ENCODE results near the gene LCLAT1.

LCLAT1 gene

DNA sequence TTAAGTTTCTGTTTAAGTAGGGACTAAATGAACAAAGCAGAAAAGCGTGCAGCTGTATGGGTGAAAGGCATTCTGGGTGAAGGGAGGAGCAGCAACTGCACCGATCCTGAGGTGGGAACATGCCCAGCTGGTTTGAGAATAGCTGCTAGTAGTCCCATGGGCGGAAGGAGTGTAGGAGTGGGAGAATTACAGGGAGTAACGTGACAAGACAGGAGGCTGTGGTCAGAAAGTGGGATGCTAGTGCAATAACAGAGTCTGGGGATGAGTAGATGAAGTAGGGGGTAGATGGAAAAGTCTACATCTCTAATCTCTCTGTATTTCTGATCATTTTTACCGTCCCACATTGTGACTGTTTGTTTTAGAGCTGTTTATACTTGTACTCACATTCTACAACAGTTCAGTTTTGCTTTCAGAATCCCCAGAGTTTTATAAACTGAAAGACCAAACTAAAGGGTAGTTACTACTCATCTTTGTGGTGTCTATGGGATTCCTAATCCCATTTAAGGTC, 118.9 kb downstream of the LCLAT1 start:
- H3K4me1 ChIP-seq (ENCODE audit: control insufficient read depth, insufficient read depth, low read length), result no peaks in the 10 kb centered on the region
- no peak overlapping the region for H3K27ac ChIP-seq (ENCODE audit: low read length)
- no peak overlapping the region for H3K9ac ChIP-seq (ENCODE audit: low read length in 2 of 2)
- no peaks in the 10 kb centered on the region for H3K36me3 ChIP-seq (ENCODE audit: control insufficient read depth in 2 of 2, insufficient read depth in 2 of 2, low read length in 2 of 2)
- H3K9me3 ChIP-seq (ENCODE audit: control insufficient read depth in 2 of 2, low read length in 2 of 2), result no peaks in the 10 kb centered on the region
- H3K27me3 ChIP-seq (ENCODE audit: control insufficient read depth in 1 of 2, insufficient read depth in 2 of 2, low read length in 2 of 2), result no peaks in the 10 kb centered on the region
- no peak overlapping the region for H3K4me3 ChIP-seq (ENCODE audit: low read length in 2 of 2)

DNA sequence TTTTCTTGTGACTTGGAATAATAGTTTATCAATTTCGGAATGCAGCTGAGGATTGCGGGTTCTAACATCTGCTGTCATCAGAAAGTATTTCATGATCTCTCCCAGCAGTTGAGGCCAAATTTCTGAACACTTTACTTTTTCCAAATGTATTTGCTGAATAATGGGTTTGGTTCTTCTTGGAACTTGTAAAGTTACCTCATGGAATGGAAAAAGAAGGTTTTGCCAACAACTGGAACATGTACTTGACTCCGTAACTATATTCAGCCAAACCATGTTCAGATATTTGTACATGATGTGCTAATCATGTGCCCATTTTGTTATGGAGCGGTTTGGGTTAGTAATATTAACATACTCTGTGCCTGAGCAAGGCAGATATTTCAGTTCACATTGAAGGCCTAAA, 119.6 kb downstream of the LCLAT1 start:
- H3K4me3 ChIP-seq (ENCODE audit: low read length in 2 of 2), result no peak overlapping the region
- H3K9me3 ChIP-seq (ENCODE audit: control insufficient read depth in 2 of 2, low read length in 2 of 2), result no peaks in the 10 kb centered on the region
- no peak overlapping the region for H3K27ac ChIP-seq (ENCODE audit: low read length)
- no peaks in the 10 kb centered on the region for H3K4me1 ChIP-seq (ENCODE audit: control insufficient read depth, insufficient read depth, low read length)
- no peaks in the 10 kb centered on the region for H3K36me3 ChIP-seq (ENCODE audit: control insufficient read depth in 2 of 2, insufficient read depth in 2 of 2, low read length in 2 of 2)
- no peaks in the 10 kb centered on the region for H3K27me3 ChIP-seq (ENCODE audit: control insufficient read depth in 1 of 2, insufficient read depth in 2 of 2, low read length in 2 of 2)
- H3K9ac ChIP-seq (ENCODE audit: low read length in 2 of 2), result no peak overlapping the region

DNA sequence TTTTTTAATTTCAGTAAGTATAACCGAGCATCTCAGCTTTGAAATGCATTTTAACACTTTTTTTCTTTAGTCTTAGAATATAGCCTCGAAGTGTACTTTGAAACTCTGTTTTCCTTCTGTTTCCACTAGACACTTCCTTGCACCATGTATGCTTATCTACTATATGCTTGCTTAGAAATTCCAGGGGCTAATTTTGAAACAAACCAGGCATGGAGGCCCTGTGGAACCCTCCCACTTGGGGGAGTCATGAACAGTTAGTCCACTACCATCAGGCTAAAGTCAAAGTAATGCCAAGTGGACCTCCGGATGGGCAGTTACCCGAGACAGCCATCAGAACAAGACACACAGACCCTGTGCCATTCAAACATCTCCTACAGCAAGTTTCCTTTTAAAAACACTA, 120.3 kb downstream of the LCLAT1 start:
- Histone ChIP-seq H3K4me1 (ENCODE audit: control insufficient read depth, insufficient read depth, low read length) (no peaks in the 10 kb centered on the region), H3K27me3 (ENCODE audit: control insufficient read depth in 1 of 2, insufficient read depth in 2 of 2, low read length in 2 of 2) (no peaks in the 10 kb centered on the region), H3K9me3 (ENCODE audit: control insufficient read depth in 2 of 2, low read length in 2 of 2) (no peaks in the 10 kb centered on the region), H3K27ac (ENCODE audit: low read length) (no peak overlapping the region), H3K9ac (ENCODE audit: low read length in 2 of 2) (no peak overlapping the region), H3K36me3 (ENCODE audit: control insufficient read depth in 2 of 2, insufficient read depth in 2 of 2, low read length in 2 of 2) (no peaks in the 10 kb centered on the region), H3K4me3 (ENCODE audit: low read length in 2 of 2) (no peak overlapping the region)

DNA sequence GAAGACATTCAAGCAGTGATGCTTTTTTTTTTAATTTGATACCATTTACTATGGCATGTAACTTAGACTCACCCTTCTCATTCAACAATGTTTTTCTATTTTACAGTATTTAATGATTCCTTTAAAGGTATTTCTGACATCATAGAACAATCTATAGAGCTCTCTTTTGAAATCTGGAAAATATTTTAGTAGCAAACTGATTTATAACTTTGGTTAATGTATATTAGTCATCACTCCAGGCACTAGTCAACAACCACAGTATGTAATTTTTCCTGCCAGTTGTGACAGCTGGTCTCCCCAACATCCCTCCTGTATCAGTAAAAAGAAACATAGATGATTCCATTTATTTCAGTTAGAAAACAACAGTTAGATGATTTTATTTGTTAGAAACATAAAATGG, 122.9 kb downstream of the LCLAT1 start:
- Histone ChIP-seq H3K9me3 (ENCODE audit: control insufficient read depth in 2 of 2, low read length in 2 of 2) (no peaks in the 10 kb centered on the region), H3K4me1 (ENCODE audit: control insufficient read depth, insufficient read depth, low read length) (no peaks in the 10 kb centered on the region), H3K27ac (ENCODE audit: low read length) (no peak overlapping the region), H3K9ac (ENCODE audit: low read length in 2 of 2) (no peak overlapping the region), H3K27me3 (ENCODE audit: control insufficient read depth in 1 of 2, insufficient read depth in 2 of 2, low read length in 2 of 2) (no peaks in the 10 kb centered on the region), H3K36me3 (ENCODE audit: control insufficient read depth in 2 of 2, insufficient read depth in 2 of 2, low read length in 2 of 2) (no peaks in the 10 kb centered on the region), H3K4me3 (ENCODE audit: low read length in 2 of 2) (no peak overlapping the region)

DNA sequence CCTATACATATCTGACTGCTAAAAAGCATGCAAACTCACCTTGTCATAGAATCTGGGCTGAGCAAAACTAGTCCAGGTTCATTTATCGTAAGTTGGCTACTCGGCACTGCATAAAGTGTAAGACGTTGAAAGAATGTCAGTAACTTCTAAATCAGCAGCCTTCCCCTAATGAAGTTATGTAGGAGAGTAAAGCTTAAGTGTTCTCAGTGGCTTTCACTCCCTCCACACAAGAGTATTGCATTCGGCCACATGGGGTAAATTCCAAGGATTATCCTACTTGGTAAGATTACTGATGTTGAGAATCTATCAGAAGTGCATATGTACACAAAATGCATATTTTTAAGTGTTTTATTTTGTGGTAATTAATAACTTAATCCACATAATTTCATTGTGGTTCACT, 130.1 kb downstream of the LCLAT1 start:
- H3K4me3 ChIP-seq (ENCODE audit: low read length in 2 of 2), result no peak overlapping the region
- H3K36me3 ChIP-seq (ENCODE audit: control insufficient read depth in 2 of 2, insufficient read depth in 2 of 2, low read length in 2 of 2), result no peaks in the 10 kb centered on the region
- H3K9me3 ChIP-seq (ENCODE audit: control insufficient read depth in 2 of 2, low read length in 2 of 2), result no peaks in the 10 kb centered on the region

DNA sequence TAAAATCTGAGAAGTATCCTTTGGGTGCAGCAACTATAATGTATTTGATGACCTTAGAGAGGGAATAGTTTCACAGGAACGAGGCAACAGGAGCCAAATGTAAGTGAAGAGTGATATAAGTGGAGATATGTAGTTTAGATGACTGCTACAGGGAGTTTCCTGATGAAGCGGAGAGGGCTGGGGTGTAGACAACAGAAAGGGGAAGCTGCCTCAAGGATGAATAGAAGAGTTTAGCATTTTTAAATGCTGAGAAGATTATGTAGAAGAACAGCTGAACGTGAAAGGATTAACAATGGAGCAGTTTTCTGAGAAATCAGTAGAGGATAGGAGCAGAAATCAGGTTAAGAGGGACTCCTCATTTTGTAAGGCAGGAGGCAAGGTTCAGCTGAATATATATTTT, 133.3 kb downstream of the LCLAT1 start:
- Histone ChIP-seq H3K9ac (ENCODE audit: low read length in 2 of 2) (no peak overlapping the region), H3K4me3 (ENCODE audit: low read length in 2 of 2) (no peak overlapping the region), H3K27me3 (ENCODE audit: control insufficient read depth in 1 of 2, insufficient read depth in 2 of 2, low read length in 2 of 2) (no peaks in the 10 kb centered on the region), H3K9me3 (ENCODE audit: control insufficient read depth in 2 of 2, low read length in 2 of 2) (no peaks in the 10 kb centered on the region), H3K4me1 (ENCODE audit: control insufficient read depth, insufficient read depth, low read length) (no peaks in the 10 kb centered on the region), H3K27ac (ENCODE audit: low read length) (no peak overlapping the region), H3K36me3 (ENCODE audit: control insufficient read depth in 2 of 2, insufficient read depth in 2 of 2, low read length in 2 of 2) (no peaks in the 10 kb centered on the region)

More for the DNA sequence above, 130.1 kb downstream of the LCLAT1 start:
- H3K4me1 ChIP-seq (ENCODE audit: control insufficient read depth, insufficient read depth, low read length), result no peaks in the 10 kb centered on the region
- no peak overlapping the region for H3K9ac ChIP-seq (ENCODE audit: low read length in 2 of 2)
- no peaks in the 10 kb centered on the region for H3K27me3 ChIP-seq (ENCODE audit: control insufficient read depth in 1 of 2, insufficient read depth in 2 of 2, low read length in 2 of 2)
- H3K27ac ChIP-seq (ENCODE audit: low read length), result no peak overlapping the region

DNA sequence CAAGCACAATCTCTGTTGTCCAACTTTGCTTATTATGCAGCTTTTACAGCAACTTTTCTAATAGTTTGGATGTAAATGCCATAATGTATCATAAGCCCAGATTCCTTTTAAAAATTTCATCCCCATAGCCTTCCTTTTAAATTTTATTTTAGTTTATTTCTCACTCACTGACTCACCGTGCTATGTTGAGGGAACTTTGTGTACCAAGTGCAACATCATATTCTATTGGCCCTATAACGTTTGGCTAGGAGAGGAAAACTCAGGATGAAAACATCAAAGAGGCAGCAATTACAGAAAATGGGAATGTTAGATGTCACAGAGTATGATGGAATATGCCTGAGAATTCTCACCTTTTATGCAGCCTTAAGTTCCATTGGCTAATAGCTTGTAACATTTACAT, 135.5 kb downstream of the LCLAT1 start:
- H3K27ac ChIP-seq (ENCODE audit: low read length), result no peak overlapping the region
- no peaks in the 10 kb centered on the region for H3K9me3 ChIP-seq (ENCODE audit: control insufficient read depth in 2 of 2, low read length in 2 of 2)
- H3K4me3 ChIP-seq (ENCODE audit: low read length in 2 of 2), result no peak overlapping the region
- no peaks in the 10 kb centered on the region for H3K36me3 ChIP-seq (ENCODE audit: control insufficient read depth in 2 of 2, insufficient read depth in 2 of 2, low read length in 2 of 2)
- no peaks in the 10 kb centered on the region for H3K27me3 ChIP-seq (ENCODE audit: control insufficient read depth in 1 of 2, insufficient read depth in 2 of 2, low read length in 2 of 2)
- H3K4me1 ChIP-seq (ENCODE audit: control insufficient read depth, insufficient read depth, low read length), result no peaks in the 10 kb centered on the region
- no peak overlapping the region for H3K9ac ChIP-seq (ENCODE audit: low read length in 2 of 2)

DNA sequence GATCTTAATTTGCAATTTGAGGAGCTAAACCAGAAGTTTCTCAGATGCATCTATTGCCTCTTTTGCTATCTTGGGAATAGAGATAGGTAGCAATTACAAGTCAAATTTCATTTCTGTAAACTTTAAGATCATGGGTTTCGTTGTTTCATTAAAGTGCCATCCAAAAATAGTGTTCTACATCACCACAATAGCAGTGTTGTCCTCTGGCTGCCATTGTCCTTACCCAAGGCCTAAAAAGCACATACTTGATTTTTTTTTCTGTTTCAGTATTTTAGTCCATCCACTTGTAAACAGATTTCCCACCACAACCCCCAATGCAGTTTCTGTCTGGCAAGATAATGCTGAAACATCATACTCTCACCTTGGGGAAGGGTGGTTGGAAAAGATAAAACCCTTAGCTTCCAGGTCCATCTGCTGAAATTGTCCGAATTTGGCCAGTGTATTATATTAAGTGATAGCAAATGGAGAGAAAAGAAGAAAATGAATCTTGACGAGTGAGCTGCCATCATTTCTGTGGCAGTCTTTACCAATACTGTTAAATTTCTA, 136.2 kb downstream of the LCLAT1 start:
- no peaks in the 10 kb centered on the region for H3K9me3 ChIP-seq (ENCODE audit: control insufficient read depth in 2 of 2, low read length in 2 of 2)
- no peak overlapping the region for H3K27ac ChIP-seq (ENCODE audit: low read length)
- no peaks in the 10 kb centered on the region for H3K36me3 ChIP-seq (ENCODE audit: control insufficient read depth in 2 of 2, insufficient read depth in 2 of 2, low read length in 2 of 2)
- H3K4me3 ChIP-seq (ENCODE audit: low read length in 2 of 2), result no peak overlapping the region
- no peaks in the 10 kb centered on the region for H3K27me3 ChIP-seq (ENCODE audit: control insufficient read depth in 1 of 2, insufficient read depth in 2 of 2, low read length in 2 of 2)
- H3K4me1 ChIP-seq (ENCODE audit: control insufficient read depth, insufficient read depth, low read length), result no peaks in the 10 kb centered on the region
- no peak overlapping the region for H3K9ac ChIP-seq (ENCODE audit: low read length in 2 of 2)

DNA sequence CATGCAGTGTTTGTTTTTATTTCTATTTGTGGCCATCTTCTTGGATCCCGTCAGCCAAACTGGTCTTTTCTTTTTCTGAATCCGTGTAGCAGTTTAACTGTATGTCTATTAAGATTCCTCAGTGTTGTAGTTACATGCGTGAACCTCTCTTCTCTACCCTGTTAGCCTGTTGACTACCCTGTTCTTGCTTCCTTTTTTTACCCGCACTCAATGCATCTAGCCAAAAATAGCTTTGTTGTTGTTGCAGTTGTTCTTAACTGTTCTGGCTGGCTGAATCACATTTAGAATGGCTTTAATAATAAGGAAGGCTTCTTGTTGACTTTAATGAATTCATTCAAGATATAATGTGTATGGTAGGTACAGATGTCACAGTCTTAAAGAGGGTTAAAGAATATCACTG, 137.1 kb downstream of the LCLAT1 start:
- Histone ChIP-seq H3K4me3 (ENCODE audit: low read length in 2 of 2) (no peak overlapping the region), H3K27ac (ENCODE audit: low read length) (no peak overlapping the region), H3K36me3 (ENCODE audit: control insufficient read depth in 2 of 2, insufficient read depth in 2 of 2, low read length in 2 of 2) (no peaks in the 10 kb centered on the region), H3K4me1 (ENCODE audit: control insufficient read depth, insufficient read depth, low read length) (no peaks in the 10 kb centered on the region), H3K27me3 (ENCODE audit: control insufficient read depth in 1 of 2, insufficient read depth in 2 of 2, low read length in 2 of 2) (no peaks in the 10 kb centered on the region), H3K9me3 (ENCODE audit: control insufficient read depth in 2 of 2, low read length in 2 of 2) (no peaks in the 10 kb centered on the region), H3K9ac (ENCODE audit: low read length in 2 of 2) (no peak overlapping the region)

DNA sequence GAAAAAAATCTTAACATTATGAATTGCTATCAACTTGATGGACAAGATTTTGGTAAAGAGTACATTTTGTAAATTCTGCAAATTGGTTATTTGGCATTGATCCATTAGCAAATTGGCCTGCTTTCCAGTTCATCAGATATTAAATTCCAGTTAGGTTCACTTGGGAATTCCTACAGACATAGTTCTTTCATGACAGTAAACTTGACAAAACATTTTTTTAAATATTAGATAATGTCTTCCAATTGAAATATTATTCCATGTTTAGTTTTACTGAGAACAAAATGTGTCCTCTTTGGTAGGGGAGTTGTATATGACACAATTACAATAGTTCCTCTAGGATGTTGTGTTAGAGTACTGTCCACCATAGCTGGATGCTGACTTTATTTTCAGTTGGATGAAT, 141.9 kb downstream of the LCLAT1 start:
- Histone ChIP-seq H3K36me3 (ENCODE audit: control insufficient read depth in 2 of 2, insufficient read depth in 2 of 2, low read length in 2 of 2) (no peaks in the 10 kb centered on the region), H3K27me3 (ENCODE audit: control insufficient read depth in 1 of 2, insufficient read depth in 2 of 2, low read length in 2 of 2) (no peaks in the 10 kb centered on the region), H3K4me1 (ENCODE audit: control insufficient read depth, insufficient read depth, low read length) (no peaks in the 10 kb centered on the region), H3K4me3 (ENCODE audit: low read length in 2 of 2) (no peak overlapping the region), H3K27ac (ENCODE audit: low read length) (no peak overlapping the region), H3K9ac (ENCODE audit: low read length in 2 of 2) (no peak overlapping the region), H3K9me3 (ENCODE audit: control insufficient read depth in 2 of 2, low read length in 2 of 2) (no peaks in the 10 kb centered on the region)

DNA sequence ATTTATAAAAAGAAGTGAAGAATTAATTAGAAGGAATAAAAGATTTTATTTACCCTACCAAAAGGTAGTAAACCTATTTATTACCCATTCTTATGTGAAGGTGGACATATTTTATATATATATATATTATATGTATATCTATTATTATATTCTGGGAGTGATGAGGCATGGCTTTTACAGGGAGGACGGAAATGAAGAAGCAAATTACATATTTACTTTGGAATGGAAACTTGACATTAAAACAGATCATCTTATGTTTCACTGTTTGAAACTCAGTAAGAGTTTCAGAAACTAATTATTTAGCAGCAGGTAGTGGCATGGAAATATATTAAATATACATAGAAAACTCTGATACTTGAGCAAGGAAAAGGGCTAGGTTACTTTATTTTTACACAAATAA, 143.4 kb downstream of the LCLAT1 start:
- Histone ChIP-seq H3K4me1 (ENCODE audit: control insufficient read depth, insufficient read depth, low read length) (no peaks in the 10 kb centered on the region), H3K9me3 (ENCODE audit: control insufficient read depth in 2 of 2, low read length in 2 of 2) (no peaks in the 10 kb centered on the region), H3K27ac (ENCODE audit: low read length) (no peak overlapping the region), H3K4me3 (ENCODE audit: low read length in 2 of 2) (no peak overlapping the region), H3K36me3 (ENCODE audit: control insufficient read depth in 2 of 2, insufficient read depth in 2 of 2, low read length in 2 of 2) (no peaks in the 10 kb centered on the region), H3K27me3 (ENCODE audit: control insufficient read depth in 1 of 2, insufficient read depth in 2 of 2, low read length in 2 of 2) (no peaks in the 10 kb centered on the region), H3K9ac (ENCODE audit: low read length in 2 of 2) (no peak overlapping the region)
